Esophagus squamous epithelium (tissue), 5 donors: ENCODE results near the gene ZRANB1. TPM values are rescaled to one million over a fixed set of nuclear protein-coding genes. Genes with fewer than 3 reads are reported as not detected.
A peak's percentile ranks its signal among the peaks of the same experiment; 100 is the strongest.

Source experiments
- DNase-seq: peaks from one replicate; lab custom pipeline; 2025; lab: John Stamatoyannopoulos, UW
- H3K27ac ChIP-seq, 4 donors: fragments of 200-600 bp; sonication (generic); one replicate each; pipeline ENCODE4 v1.5.1; 2016 to 2019; ENCODE audit warnings: mild to moderate bottlenecking in 1 of 4
- H3K27me3 ChIP-seq, 4 donors: fragments of 200-600 bp; sonication (generic); 1 replicate in 3 of 4; 2 replicates in 1 of 4; pipeline versions ENCODE4 v1.5.1 to v1.6.0; 2017 to 2021; ENCODE audit warnings: antibody characterized with exemption in 1 of 4
- H3K36me3 ChIP-seq, 3 donors: fragments of 200-600 bp; sonication (generic); one replicate each; pipeline ENCODE4 v1.5.1; 2016 to 2019
- H3K4me1 ChIP-seq, 3 donors: fragments of 200-600 bp; sonication (generic); one replicate each; pipeline ENCODE4 v1.5.1; 2017 to 2019
- H3K4me3 ChIP-seq, 4 donors: fragments of 200-600 bp; sonication (generic); 1 replicate in 3 of 4; 2 replicates in 1 of 4; pipeline ENCODE4 v1.5.1; 2016 to 2019; ENCODE audit warnings: mild to moderate bottlenecking in 2 of 4, moderate library complexity in 1 of 4
- H3K9me3 ChIP-seq, 3 donors: fragments of 200-600 bp; sonication (generic); one replicate each; pipeline ENCODE4 v1.5.1; 2016 to 2019
- CTCF ChIP-seq, 6 experiments: fragments of 450-650 bp in 4 of 6; fragments of 200-600 bp in 2 of 6; sonication (generic) in 2 of 6; IDR thresholded peaks; one replicate each; pipeline ENCODE4 v1.5.1; 2016 to 2019; ENCODE audit warnings: antibody characterized with exemption in 6 of 6, mild to moderate bottlenecking in 4 of 6, moderate library complexity in 4 of 6
- POLR2A ChIP-seq, 4 donors: fragments of 450-650 bp; IDR thresholded peaks; one replicate each; pipeline ENCODE4 v1.6.1; 2017; ENCODE audit warnings: antibody characterized with exemption in 4 of 4, mild to moderate bottlenecking in 4 of 4, moderate library complexity in 3 of 4
- WGBS, 2 donors: methylation state at CpG; one replicate each; pipeline ENCODE4 v1.1.5; 2018; 5-methylcytosine and 5-hydroxymethylcytosine counted together
- intact Hi-C: fragments of 100-400 bp; cut with DNase I; formaldehyde crosslinking; loops from one replicate; pipeline ENCODE4 v1.15.0; 2022
- total RNA-seq, 4 donors: library from RNA; depleted of rRNA; stranded (reverse); fragments of >200 nt; gene quantifications; one replicate each; pipeline ENCODE4 v1.1.0, GENCODE V29; 2016
- donor health status: DM: yes; HTN: yes; CAD: no.

The ZRANB1 gene
- total RNA-seq, 4 donors from 2014 or later, result 11.7 to 25.2 (median 17.4) TPM

- H3K27ac ChIP-seq, result no peak overlapping the region
- peaks cover 36 to 100% (median 41%) of the 10 kb centered on the region in 3 donors for H3K36me3 ChIP-seq
- TF ChIP-seq POLR2A (IDR thresholded peaks at IDR 0.05), result no peak
- no peak for TF ChIP-seq CTCF (IDR thresholded peaks at IDR 0.05)
- peaks cover 0 to 42% (median 30%) of the 10 kb centered on the region in 3 donors for H3K4me1 ChIP-seq
- H3K9me3 ChIP-seq, result no peaks in the 10 kb centered on the region
- DNase-seq, result no peak
- no peak overlapping the region for H3K4me3 ChIP-seq
- WGBS, 2 donors, result 63% methylated on average over 14 of the region's 35 CpGs; no CpG with 5 or more reads in 1 of the 2 donors
- intact Hi-C loops, result loop anchor here (5.0 kb wide), 1 partner anchor 54 kb away; no protein-coding TSS in a partner anchor
- no peaks in the 10 kb centered on the region for H3K27me3 ChIP-seq
These were observed 56.1 kb downstream of the ZRANB1 start for GRCh38 chr10:124997771-124998623.

DNA sequence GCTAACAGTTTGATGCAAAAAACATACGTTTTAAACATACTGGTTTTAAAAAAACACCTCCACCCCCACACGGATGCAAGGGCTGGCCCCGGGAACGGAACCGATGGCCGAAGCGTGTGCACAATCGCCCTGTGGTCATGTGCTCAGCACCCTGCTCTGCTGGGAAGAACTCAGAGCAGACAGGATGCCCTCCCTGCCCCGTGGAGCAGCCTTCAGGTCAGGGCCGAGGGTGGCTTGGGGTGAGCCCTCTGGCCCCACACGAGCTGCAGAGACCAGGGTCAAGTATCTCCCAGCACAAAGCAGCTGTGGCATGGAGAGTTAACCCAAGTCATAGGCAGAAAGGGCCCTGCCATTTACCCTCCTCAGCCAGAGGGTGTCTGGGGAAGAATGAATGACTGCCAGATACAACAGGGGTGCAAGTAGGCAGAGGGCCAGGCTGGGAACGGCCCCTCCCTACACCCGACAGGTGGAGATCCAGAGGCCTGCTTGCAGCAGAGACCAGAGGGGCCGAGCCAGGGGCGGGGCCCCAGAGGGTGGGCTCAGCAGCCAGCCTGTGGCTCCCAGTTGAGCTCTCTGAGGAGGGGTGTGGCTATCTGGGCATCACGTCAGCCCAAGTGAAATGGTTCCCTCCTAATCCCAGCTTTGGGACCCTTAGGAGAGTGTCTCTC is 56.8 kb downstream of the ZRANB1 start:
- Histone ChIP-seq H3K9me3 (no peaks in the 10 kb centered on the region), H3K27me3 (no peaks in the 10 kb centered on the region), H3K4me3 (no peak overlapping the region), H3K27ac (peak overlapping the region in 3 of 4 donors; percentile 26 to 80 (median 55)), H3K36me3 (peaks cover 33 to 100% (median 37%) of the 10 kb centered on the region in 3 donors), H3K4me1 (peaks cover 0 to 42% (median 30%) of the 10 kb centered on the region in 3 donors)
- TF ChIP-seq POLR2A (IDR thresholded peaks at IDR 0.05) (no peak), CTCF (IDR thresholded peaks at IDR 0.05) (no peak)
- 80 to 91% methylated on average over 7 to 9 of the region's 16 CpGs for WGBS, 2 donors
- no peak for DNase-seq
- intact Hi-C loops, result loop anchor here (5.0 kb wide), 1 partner anchor 54 kb away; no protein-coding TSS in a partner anchor

DNA sequence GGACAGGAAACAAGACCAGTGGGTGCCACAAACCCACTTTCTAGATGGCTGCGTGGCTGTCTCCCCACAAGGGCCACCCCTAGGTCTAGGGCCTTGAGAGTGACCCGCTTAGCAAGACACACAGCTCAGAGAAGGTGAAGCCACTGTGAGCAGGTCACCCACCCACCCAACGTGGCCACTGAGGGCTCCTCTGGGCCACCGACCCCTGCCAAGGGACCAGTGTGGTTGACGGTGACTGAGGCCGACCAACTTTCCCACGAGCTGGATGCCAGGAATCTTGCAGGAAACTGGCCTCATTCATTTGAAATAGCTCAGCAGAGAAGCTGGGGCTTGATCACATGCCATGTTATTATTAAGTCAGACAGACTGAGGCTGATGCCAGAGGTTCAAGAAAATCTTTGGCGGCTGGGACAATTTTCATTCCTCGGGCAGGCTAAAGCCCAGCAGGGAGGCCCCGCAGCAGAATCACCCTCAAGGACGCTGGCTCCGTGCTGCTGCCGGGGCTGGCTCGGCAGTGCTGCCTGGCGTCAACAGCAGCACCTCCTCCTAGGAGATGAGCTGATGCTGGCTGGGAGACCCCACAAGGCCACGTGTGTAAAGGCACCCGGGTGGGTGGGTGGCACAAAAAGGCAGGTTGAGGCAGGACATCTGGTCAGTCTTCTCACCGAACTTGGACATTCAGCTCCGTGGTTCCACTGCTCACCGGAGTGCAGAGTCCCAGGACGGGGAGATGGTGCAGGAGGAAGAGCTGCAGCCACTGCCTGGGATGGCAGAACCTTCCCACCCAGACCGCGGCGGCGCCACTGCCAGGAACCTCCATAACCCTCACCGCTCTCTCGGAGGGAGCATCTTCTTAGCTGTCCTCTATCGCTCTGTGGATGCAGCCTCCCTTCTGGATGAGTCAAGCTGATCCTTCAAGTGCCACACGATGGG is 57.8 kb downstream of the ZRANB1 start:
- H3K9me3 ChIP-seq, result no peaks in the 10 kb centered on the region
- intact Hi-C loops, result loop anchor here (5.0 kb wide), 1 partner anchor 53 kb away; no protein-coding TSS in a partner anchor
- peaks cover 0 to 42% (median 30%) of the 10 kb centered on the region in 3 donors for H3K4me1 ChIP-seq
- no peak overlapping the region for H3K4me3 ChIP-seq
- H3K27ac ChIP-seq, result peak overlapping the region; percentile 7 to 80 (median 58)
- no peak for DNase-seq
- peaks cover 25 to 100% (median 32%) of the 10 kb centered on the region in 3 donors for H3K36me3 ChIP-seq
- TF ChIP-seq CTCF (IDR thresholded peaks at IDR 0.05) (no peak), POLR2A (IDR thresholded peaks at IDR 0.05) (no peak)
- no peaks in the 10 kb centered on the region for H3K27me3 ChIP-seq
- 79% methylated on average over 14 of the region's 29 CpGs; no CpG with 5 or more reads in 1 of the 2 donors for WGBS, 2 donors

DNA sequence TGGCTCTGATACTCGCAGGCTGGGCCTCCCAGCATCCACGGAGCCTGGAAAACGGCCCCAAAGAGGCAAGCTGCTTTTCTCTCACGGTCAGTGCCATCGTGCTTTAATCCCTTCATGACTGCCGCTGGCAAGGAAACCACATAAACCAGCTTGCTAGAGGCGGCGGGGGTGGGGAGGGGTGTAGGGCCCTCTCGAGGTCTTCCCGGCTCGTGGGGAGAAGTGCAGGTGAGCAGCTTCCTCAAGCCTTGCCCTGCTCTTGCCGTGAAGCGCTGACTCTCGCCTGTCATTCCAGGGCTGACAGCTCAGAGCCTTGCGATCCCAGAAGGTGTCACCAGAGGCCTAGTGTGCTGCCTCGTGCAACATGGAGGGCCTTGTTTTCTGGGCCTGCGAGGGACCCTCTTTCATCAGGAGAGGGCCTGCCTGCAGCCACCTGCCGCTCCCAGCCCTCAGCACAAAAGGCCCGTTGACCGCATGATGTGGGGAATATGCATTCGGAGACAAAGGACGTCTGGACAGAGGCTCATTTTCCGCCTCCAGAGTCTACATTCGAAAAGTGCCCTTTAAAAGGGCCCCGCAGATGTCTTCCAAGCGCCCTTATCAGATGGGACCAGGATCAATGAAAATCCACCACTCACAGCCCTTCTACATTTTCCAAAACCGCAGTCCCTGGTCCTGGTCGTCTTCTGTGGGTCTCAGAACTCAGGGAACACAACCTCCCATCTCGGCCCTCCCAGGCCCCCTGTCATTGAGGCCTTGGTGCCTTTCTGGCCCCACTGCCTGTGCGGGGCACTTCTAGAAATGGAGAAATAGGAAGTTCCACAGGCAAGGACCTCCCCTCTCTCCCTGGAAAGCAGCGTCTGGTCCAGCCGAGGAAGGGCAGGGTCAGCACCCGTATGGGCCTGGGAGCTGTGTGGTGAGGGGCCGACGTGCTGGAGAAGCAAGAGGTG is 58.7 kb downstream of the ZRANB1 start:
- no peaks in the 10 kb centered on the region for H3K9me3 ChIP-seq
- no peak overlapping the region for H3K4me3 ChIP-seq
- intact Hi-C loops, result no loop called here
- H3K27me3 ChIP-seq, result no peaks in the 10 kb centered on the region
- peaks cover 18 to 100% (median 32%) of the 10 kb centered on the region in 3 donors for H3K36me3 ChIP-seq
- TF ChIP-seq CTCF (IDR thresholded peaks at IDR 0.05) (peak in 1 of 6 experiments; percentile 12), POLR2A (IDR thresholded peaks at IDR 0.05) (no peak)
- WGBS, 2 donors, result 85% methylated on average over 14 of the region's 35 CpGs; no CpG with 5 or more reads in 1 of the 2 donors
- no peak for DNase-seq
- H3K27ac ChIP-seq, result peak overlapping the region; percentile 43 to 80 (median 58)
- H3K4me1 ChIP-seq, result peaks cover 0 to 42% (median 30%) of the 10 kb centered on the region in 3 donors
